Measurements from ENCODE around the gene CHRNB4. TPM values are rescaled to one million over a fixed set of nuclear protein-coding genes. Genes with fewer than 3 reads are reported as not detected.

The CHRNB4 gene
- total and polyA plus RNA-seq, 2 donors (not counting 3 experiments of a cell fraction or from before 2014, with no cell fraction given) = 0.08 TPM; not detected in 1

DNA sequence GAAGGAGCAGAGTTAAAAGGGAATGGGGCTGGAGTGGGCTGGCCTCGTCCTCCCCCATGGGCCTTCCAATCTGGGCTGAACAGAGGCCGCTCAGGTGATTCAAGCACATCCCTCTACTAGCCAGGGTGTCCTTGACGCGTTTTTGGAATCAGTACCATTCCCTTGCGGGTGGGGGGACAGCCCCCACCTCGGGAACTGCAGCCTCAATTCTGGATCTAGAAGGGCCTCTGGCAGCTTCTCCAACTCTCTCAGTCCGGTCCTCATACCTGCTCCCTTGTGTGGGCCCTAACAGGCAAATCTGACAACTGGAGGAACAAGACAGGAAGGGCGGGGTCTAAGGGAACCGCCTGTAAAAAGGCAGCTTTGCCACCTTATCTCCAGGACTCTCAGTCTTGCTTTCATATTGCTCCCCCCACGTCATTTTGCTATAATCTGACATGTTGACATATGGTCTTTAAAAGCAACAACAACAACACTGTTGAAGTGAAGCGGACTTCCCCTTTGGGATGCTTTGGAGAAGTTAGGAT lies 802 bp upstream of the CHRNB4 start:
- H3K9me3 ChIP-seq (replicated peaks; ENCODE audit: control insufficient read depth, insufficient read depth, low read length) = no peaks in the 10 kb centered on the region
- peaks cover 0 to 2% of the 10 kb centered on the region in 2 experiments for H3K27me3 ChIP-seq (ENCODE audit: control insufficient read depth in 2 of 2, insufficient read depth in 2 of 2, low read length in 2 of 2)
- no peak for DNase-seq (ENCODE audit: low read depth, low spot score)
- H3K4me2 ChIP-seq (ENCODE audit: insufficient read depth, low read length) = no peak overlapping the region
- no peak overlapping the region for H3K9ac ChIP-seq (replicated peaks; ENCODE audit: extremely low read depth, insufficient read depth, low read length)
- no peak for FAIRE-seq
- H3K4me1 ChIP-seq (ENCODE audit: control insufficient read depth, extremely low read depth, insufficient read depth, low read length) = peaks cover 2% of the 10 kb centered on the region
- intact Hi-C loops (cut with micrococcal nuclease) = no loop called here
- no peaks in the 10 kb centered on the region for H3K9me1 ChIP-seq (replicated peaks; ENCODE audit: control insufficient read depth, extremely low read depth, insufficient read depth, low read length)
- H3K36me3 ChIP-seq (ENCODE audit: control insufficient read depth in 2 of 2, extremely low read depth in 1 of 2, insufficient read depth in 2 of 2, low read length in 2 of 2) = no peaks in the 10 kb centered on the region
- TF ChIP-seq GATA2 (IDR thresholded peaks at IDR 0.05; ENCODE audit: insufficient read depth, insufficient read length, low read depth, low read length) (no peak), MYC (IDR thresholded peaks at IDR 0.05; ENCODE audit: low read depth, low read length) (no peak), CTCF (IDR thresholded peaks at IDR 0.05; ENCODE audit: extremely low read depth in 1 of 2, insufficient read depth in 1 of 2, low read depth in 1 of 2, low read length in 2 of 2) (no peak), JUN (IDR thresholded peaks at IDR 0.05; ENCODE audit: borderline replicate concordance, insufficient read depth, insufficient read length, low read depth) (no peak), EZH2 (IDR thresholded peaks at IDR 0.05; ENCODE audit: borderline replicate concordance, low read depth, low read length, severe bottlenecking) (no peak), FOS (IDR thresholded peaks at IDR 0.05; ENCODE audit: borderline replicate concordance, insufficient read depth, low read length) (no peak), POLR2A (IDR thresholded peaks at IDR 0.05; ENCODE audit: low read depth, low read length) (no peak), POLR2AphosphoS5 (IDR thresholded peaks at IDR 0.05; ENCODE audit: insufficient read depth, low read depth, low read length) (no peak)
- BruUV-seq (replicated peaks) = no TSS peak
- no peak overlapping the region for H3K27ac ChIP-seq (ENCODE audit: insufficient read depth, low read depth, low read length)
- H2AFZ ChIP-seq (ENCODE audit: low read depth, low read length) = peak overlapping the region; percentile 98
- CTCF ChIA-PET = interaction anchor here (1.1 kb wide), 3 partner anchors 67 to 68 kb away, joined by 3 read pairs; no protein-coding TSS in a partner anchor
- no peak overlapping the region for H3K4me3 ChIP-seq (replicated peaks in 1 of 3; ENCODE audit: insufficient read depth in 1 of 3, low read depth in 1 of 3, low read length in 3 of 3)
- POLR2A ChIA-PET = no interaction called here
- no peaks in the 10 kb centered on the region for H4K20me1 ChIP-seq (replicated peaks; ENCODE audit: control insufficient read depth, extremely low read depth, insufficient read depth, low read length)
- H3K79me2 ChIP-seq (ENCODE audit: control insufficient read depth, insufficient read depth, low read length) = no peaks in the 10 kb centered on the region
- dilution Hi-C loops (cut with MboI; ENCODE audit: extremely low pct_ligation_motif_present, low sequenced_read_pairs) = no loop called here

Measured in endothelial cell of umbilical vein (primary cell).